NCI-H2171 treated with DMSO at 0.1 percent for 48 hours (cell line): ENCODE data around the gene ST6GAL1.
A peak's percentile ranks its signal among the peaks of the same experiment; 100 is the strongest.
"Not testable (repeated sequence)": the region's sequence is repeated elsewhere in the genome, so short reads cannot be mapped to it uniquely, and the experiment has no call there.

ENCODE experiments used
- DNase-seq: peaks from one replicate; lab custom pipeline; 2025; lab: John Stamatoyannopoulos, UW

Gene ST6GAL1

GRCh38 chr3:186945255-186945823 is 15.0 kb downstream of the ST6GAL1 start:
- no peak for DNase-seq

- no peak for DNase-seq
Observed at GRCh38 chr3:186946756-186947375, 16.5 kb downstream of the ST6GAL1 start.

GRCh38 chr3:186949281-186949982 is 19.1 kb downstream of the ST6GAL1 start:
- no peak for DNase-seq

GRCh38 chr3:186950402-186951093 is 20.2 kb downstream of the ST6GAL1 start:
- DNase-seq, result no peak

DNA sequence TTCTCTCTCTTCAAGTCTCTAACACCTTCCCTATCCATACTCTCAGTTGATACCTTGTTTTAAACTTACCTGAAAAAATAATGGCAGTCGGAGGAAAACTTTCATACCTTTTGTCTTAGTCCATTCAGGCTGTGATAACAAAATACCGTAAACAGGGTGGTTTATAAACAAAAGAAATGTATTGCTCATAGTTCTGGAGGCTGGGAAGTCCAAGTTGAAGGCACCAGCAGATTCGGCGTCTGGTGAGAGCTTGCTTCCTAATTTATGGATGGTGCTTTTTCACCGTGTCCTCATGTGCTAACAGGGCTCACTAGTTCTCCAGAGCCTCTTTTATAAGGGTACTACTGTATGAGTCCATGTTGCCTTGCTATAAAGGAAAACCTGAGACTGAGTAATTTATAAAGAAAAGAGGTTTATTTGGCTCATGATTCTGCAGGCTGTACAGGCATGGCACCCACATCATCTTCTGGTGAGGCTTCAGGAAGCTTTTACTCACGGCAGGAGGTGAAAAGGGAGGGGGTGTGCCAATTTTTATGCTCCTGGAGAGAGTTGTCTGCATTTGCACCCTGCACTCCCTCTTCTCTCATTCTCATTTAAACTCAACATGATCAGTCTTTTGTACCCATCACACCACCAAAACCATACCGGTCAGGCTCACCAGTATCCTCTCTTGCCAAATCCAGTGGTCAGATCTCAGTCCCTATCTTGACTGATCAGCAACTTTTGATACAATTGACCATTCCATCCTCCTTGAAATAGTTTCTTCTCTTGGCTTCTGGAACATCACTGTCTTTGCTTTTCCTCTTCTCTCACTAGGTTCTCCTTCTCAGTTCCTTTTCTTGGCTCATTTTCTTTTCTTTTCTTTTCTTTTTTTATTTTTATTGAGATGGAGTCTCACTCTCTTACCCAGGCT is 21.6 kb downstream of the ST6GAL1 start:
- no peak for DNase-seq

- DNase-seq, result no peak
Observed at GRCh38 chr3:186953011-186953487, 22.7 kb downstream of the ST6GAL1 start.

DNA sequence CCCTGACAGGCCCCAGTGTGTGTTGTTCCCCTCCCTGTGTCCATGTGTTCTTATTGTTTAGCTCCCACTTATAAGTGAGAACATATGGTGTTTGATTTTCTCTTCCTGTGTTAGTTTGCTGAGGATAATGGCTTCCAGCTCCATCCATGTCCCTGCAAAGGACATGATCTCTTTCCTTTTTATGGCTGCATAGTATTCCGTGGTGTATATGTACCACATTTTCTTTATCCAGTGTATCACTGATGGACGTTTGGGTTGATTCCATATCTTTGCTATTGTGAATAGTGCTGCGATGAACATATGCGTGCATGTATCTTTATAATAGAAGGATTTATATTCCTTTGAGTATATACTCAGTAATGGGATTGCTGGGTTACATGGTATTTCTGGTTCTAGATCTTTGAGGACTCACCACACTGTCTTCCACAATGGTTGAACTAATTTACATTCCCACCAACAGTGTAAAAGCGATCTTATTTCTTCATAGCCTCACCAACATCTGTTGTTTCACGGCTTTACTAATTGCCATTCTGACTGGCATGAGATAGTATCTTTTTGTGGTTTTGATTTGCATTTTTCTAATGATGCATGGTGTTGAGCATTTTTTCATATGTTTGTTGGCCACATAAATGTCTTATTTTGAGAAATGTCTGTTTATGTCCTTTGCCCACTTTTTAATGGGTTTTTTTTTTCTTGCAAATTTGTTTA is 23.8 kb downstream of the ST6GAL1 start:
- peak; percentile 68 for DNase-seq

- no peak for DNase-seq
Observed at GRCh38 chr3:186955898-186956696, 25.8 kb downstream of the ST6GAL1 start.

- no peak for DNase-seq
Observed at GRCh38 chr3:186959029-186959624, 28.8 kb downstream of the ST6GAL1 start.

DNA sequence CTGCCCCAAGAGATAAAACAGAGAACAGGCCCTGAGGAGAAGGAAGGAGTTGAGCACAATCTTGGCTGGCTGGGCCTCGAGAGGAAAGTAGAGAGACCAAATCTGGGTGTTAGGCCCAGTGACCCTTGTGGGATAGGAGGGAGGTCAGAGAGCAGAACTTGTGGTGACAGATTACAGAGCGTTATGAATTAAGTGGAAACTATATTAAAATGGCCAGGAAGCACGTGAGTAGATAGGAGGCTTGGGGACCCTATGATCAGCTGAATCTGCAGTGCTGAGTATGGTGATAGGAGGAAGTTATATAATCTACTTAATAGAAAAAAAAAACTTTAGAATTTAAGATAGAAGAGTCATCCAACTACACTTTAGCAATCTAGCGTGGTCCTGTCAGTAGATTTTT is 30.0 kb downstream of the ST6GAL1 start:
- no peak for DNase-seq

DNA sequence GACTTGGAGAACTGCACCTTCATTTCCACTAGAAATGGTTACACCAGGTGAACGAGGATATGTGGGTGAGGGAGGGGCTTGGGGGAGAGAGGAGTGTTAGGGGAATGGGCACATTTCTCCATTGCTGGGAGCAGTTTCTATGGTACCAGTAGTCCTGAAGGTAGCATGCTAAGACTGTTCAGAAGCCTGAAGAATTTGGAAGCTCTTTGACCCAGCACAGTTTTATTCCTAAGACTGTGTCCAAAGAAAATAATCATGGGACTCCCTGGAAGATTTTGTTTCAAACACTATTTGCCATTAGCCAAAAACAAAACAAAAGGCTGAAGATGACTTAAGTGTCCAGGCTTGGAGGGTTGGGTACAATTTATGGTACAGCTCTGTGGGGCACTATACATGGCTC is 32.1 kb downstream of the ST6GAL1 start:
- no peak for DNase-seq

GRCh38 chr3:186963636-186964035 is 33.3 kb downstream of the ST6GAL1 start:
- no peak for DNase-seq

DNA sequence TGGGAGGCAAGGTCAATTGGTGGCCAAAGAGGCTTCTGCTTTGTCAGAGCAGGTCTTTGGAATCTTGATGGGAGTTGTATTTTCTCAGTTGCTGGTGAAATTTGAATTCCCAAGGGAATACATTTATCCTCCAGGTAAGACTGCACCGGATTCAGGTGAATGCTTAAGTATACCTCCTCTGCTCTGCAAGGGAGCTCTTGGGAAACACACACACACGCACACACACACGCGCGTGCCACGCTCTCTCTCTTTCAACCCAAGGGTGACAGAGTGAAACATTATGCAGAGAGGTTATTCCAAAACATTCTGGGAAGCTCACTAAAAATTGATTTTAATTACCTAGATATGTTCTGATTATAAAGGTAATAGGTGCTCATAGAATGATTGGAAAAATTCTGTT is 33.7 kb downstream of the ST6GAL1 start:
- no peak for DNase-seq

DNA sequence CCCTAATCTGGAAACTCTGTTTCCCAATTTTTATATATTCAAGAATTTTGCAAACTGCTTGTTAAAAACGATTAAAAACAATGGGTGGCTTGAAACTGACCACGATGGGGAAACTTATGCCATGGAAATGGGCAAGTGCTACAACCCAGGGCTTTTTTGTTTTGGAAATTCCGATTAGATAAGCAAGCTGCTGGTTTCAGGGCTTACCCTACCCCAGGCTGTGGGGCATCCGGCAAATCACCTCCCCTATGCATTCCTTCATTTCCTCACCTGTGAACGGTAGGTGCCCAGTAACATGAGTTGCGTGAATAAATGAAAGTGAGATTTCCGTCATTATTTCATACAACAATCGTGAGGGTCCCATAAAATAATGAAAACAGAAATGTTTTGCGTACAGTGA is 34.3 kb downstream of the ST6GAL1 start:
- DNase-seq, result no peak

DNA sequence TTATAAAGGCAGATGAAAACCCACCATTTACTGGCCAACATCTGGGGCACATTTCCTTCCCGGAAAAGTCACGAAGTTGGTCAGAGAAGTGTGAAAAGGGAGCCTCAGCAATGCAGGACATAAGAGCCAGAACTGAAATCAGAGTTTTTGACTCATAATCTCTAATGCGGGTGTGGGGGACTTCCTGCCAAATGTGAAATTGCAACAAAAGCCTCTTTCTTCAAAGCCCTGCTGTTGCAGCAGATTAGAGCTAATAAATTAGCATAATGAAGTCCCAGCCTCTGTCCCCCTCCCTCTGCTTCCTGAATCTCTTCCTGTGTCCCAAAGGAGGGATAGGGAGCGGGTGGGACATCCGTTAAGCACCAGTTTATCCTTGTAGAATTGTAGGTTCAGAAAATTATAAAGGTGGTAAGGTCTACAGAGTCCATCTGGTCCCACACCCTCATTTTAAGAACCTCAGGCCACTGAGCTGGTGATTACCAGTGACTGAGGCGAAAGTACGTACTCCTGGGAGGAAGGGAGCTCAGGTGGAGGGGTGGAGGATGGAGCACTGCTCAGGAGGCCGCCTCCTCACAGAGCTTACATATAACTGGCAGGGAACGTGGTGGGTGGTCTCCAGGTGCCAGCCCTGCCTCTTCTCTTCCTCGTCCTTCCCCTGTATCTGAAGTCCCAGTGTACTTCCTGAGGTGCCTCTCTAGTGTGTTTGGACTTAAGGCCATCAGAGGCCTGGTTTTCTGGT is 35.0 kb downstream of the ST6GAL1 start:
- DNase-seq, result no peak

DNA sequence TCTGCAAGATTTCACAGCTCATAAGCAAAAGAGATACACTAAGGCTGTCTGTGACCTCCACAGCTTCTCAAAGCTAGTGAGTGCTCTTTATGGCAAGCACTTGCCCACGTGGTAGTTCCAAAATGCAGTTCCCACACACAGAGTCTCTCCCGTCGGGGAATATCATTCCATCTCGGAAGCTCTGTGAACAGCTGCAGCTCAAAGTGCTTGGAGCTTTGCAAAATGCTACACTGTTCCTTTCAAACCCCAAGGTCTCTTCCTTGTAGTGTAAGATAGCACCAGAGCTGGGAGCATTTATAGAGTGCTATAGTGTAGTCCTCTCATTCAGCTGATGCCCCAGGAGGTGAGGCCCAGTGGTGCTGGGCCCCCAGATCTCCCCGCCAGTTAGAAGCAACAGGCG is 36.1 kb downstream of the ST6GAL1 start:
- DNase-seq, result no peak

GRCh38 chr3:186967236-186967635 is 36.9 kb downstream of the ST6GAL1 start:
- DNase-seq, result not testable (repeated sequence)

DNA sequence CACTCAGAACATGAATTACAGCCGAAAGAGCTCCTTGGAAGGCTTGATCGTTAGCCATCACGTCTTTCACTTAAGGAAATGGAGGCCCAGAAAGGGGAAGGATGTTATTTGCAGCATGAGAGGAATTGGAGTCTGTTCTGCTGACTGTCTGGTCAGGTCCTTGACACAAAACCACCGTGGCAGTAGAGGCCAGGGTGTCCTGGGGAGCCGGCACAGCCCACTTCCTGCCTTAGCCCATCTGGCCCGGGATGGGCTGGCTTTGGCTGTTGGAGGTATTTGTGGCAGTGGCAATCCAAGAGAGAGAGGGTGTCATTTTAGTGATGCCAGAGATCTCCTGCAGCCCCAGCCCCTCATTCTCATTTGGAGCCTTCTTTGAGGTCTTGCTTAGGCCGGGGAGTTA is 37.4 kb downstream of the ST6GAL1 start:
- no peak for DNase-seq

DNA sequence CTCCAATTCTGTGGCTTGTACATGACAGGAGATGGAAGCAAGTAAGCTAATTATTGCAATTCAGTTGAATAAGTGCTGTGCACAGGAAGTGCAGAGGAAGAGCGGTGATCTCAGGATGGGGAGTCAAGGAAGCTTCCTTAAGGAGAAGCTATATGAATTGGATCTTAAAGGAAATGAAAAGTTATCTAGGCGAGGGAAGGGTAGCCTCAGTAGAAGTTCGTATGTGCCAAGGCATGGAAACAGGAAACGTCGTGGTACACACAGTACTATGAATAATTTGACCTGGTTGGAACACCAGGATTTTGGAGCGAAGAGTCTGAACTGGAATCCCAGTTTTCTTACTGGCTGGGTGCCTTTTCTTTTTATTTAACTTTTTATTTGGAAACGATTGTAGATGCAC is 39.3 kb downstream of the ST6GAL1 start:
- no peak for DNase-seq
